Measurements from ENCODE around the gene VPS51. TPM values are rescaled to one million over a fixed set of nuclear protein-coding genes. Genes with fewer than 3 reads are reported as not detected.

VPS51 gene
- polyA plus RNA-seq, 4 donors = 111 to 159 (median 136) TPM

DNA sequence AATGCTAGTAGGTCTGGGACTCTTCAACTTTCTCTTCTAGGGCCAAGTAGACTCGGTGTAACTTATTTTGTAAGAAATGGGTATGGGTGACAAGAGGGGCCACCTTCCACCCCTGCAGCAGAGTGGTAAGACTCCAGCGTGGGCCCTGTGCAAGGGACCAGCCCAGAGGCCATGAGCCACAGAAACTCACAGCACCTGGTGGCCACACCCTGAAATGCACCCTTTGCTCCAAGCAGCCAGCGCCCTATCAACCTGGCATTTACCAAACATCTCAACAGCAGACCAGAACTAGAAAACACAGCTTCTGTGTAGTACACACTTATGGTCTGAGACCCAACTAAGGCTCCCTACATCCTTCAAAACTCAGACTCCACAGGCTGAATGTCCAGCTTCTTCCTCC lies 17.9 kb upstream of the VPS51 start:
- Histone ChIP-seq H3K27me3 (ENCODE audit: control insufficient read depth in 3 of 3, insufficient read depth in 3 of 3, low read length in 3 of 3) (no peaks in the 10 kb centered on the region), H3K27ac (ENCODE audit: low read depth in 1 of 3, low read length in 2 of 3) (peak overlapping the region in 2 of 3 donors; percentile 0 to 9), H3K36me3 (ENCODE audit: control insufficient read depth in 3 of 3, insufficient read depth in 2 of 3, low read depth in 1 of 3, low read length in 3 of 3) (peaks cover 0 to 23% (median 0%) of the 10 kb centered on the region in 3 donors), H3K4me3 (ENCODE audit: low read depth in 1 of 3, low read length in 3 of 3) (no peak overlapping the region), H3K9me3 (ENCODE audit: control insufficient read depth in 2 of 2, insufficient read depth in 1 of 2, low read depth in 1 of 2, low read length in 1 of 2) (no peaks in the 10 kb centered on the region), H3K4me1 (ENCODE audit: control insufficient read depth in 3 of 3, insufficient read depth in 2 of 3, low read depth in 1 of 3, low read length in 2 of 3) (peaks cover 0 to 15% (median 0%) of the 10 kb centered on the region in 3 donors)
- DNase-seq (peak; percentile 83 to 85), FAIRE-seq (no peak)
- 16 to 43% (median 19%) methylated on average over 3 of the region's 3 CpGs for WGBS, 3 donors

DNA sequence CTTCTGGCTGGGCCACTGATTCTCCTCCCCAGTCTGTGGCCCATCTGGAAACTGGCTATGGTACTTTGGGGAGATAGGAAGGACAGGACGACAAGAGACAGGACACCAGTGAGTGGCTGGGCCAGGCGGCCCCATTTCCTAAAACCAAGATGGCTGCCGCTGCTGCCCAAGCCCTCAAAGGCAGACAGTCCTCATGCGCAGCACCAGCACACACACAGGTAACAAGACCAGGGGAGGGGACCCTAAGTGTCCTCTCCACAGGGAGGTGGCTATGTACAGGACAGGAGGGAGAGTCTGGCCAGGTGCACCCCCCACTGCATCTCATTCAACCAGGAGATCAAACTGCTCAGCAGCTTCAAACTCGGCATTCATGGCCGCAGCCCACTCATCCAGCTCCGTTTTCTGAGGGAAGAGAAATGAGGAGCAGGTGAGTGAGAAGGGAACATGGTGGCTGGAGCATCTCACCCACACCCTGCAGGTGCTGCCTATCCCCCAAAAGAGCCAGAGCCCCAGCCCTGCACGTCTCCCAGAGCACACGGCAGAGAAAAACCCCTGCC lies 17.1 kb upstream of the VPS51 start:
- DNase-seq (no peak), FAIRE-seq (no peak)
- Histone ChIP-seq H3K27ac (ENCODE audit: low read depth in 1 of 3, low read length in 2 of 3) (peak overlapping the region in 2 of 3 donors; percentile 0 to 9), H3K36me3 (ENCODE audit: control insufficient read depth in 3 of 3, insufficient read depth in 2 of 3, low read depth in 1 of 3, low read length in 3 of 3) (peaks cover 0 to 23% (median 0%) of the 10 kb centered on the region in 3 donors), H3K27me3 (ENCODE audit: control insufficient read depth in 3 of 3, insufficient read depth in 3 of 3, low read length in 3 of 3) (no peaks in the 10 kb centered on the region), H3K9me3 (ENCODE audit: control insufficient read depth in 2 of 2, insufficient read depth in 1 of 2, low read depth in 1 of 2, low read length in 1 of 2) (no peaks in the 10 kb centered on the region), H3K4me3 (ENCODE audit: low read depth in 1 of 3, low read length in 3 of 3) (no peak overlapping the region), H3K4me1 (ENCODE audit: control insufficient read depth in 3 of 3, insufficient read depth in 2 of 3, low read depth in 1 of 3, low read length in 2 of 3) (peaks cover 0 to 20% (median 0%) of the 10 kb centered on the region in 3 donors)
- 84 to 93% (median 90%) methylated on average over 8 to 9 of the region's 9 CpGs for WGBS, 3 donors

DNA sequence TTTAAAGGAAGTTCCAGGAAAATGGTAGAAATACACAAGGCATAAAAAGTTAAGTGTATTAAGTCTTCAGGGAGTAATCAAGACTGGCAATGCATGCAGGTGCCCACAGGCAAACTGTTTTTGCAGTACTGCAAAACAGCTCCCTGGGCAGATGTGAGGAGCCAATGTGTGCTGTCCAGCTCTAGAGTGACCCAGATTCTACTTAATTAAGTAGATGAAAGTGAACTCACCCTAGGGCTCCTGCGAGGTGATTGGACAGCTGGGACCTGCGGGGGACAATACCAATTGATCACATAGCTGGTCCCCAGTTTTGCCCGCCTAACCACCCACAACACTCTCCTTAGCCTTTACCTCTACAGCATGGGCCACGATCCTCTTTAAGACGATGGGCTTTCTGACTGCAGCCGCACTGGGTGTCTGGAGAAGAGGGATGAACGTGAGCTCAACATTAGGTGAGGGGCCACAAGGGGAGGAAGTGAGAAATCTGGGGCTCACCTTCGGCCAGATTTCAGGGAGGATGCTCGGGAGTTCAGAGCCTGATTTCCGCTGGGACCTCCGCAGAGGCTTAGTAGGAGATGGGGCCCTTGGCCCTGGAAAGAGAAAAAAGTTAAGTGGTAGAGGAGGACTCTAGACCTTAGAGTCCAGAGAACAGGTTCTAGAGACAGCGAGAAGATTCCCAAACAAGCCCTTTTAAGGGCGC lies 12.7 kb upstream of the VPS51 start:
- no peaks in the 10 kb centered on the region for H3K27me3 ChIP-seq (ENCODE audit: control insufficient read depth in 3 of 3, insufficient read depth in 3 of 3, low read length in 3 of 3)
- peaks cover 4 to 49% (median 9%) of the 10 kb centered on the region in 3 donors for H3K36me3 ChIP-seq (ENCODE audit: control insufficient read depth in 3 of 3, insufficient read depth in 2 of 3, low read depth in 1 of 3, low read length in 3 of 3)
- peak overlapping the region; percentile 67 to 82 (median 68) for H3K4me3 ChIP-seq (ENCODE audit: low read depth in 1 of 3, low read length in 3 of 3)
- WGBS, 3 donors = 2 to 4% (median 2%) methylated on average over 13 of the region's 13 CpGs
- peaks cover 0 to 27% (median 2%) of the 10 kb centered on the region in 3 donors for H3K4me1 ChIP-seq (ENCODE audit: control insufficient read depth in 3 of 3, insufficient read depth in 2 of 3, low read depth in 1 of 3, low read length in 2 of 3)
- no peak for FAIRE-seq
- H3K27ac ChIP-seq (ENCODE audit: low read depth in 1 of 3, low read length in 2 of 3) = peak overlapping the region in 2 of 3 donors; percentile 62 to 92
- DNase-seq = no peak
- H3K9me3 ChIP-seq (ENCODE audit: control insufficient read depth in 2 of 2, insufficient read depth in 1 of 2, low read depth in 1 of 2, low read length in 1 of 2) = no peaks in the 10 kb centered on the region

DNA sequence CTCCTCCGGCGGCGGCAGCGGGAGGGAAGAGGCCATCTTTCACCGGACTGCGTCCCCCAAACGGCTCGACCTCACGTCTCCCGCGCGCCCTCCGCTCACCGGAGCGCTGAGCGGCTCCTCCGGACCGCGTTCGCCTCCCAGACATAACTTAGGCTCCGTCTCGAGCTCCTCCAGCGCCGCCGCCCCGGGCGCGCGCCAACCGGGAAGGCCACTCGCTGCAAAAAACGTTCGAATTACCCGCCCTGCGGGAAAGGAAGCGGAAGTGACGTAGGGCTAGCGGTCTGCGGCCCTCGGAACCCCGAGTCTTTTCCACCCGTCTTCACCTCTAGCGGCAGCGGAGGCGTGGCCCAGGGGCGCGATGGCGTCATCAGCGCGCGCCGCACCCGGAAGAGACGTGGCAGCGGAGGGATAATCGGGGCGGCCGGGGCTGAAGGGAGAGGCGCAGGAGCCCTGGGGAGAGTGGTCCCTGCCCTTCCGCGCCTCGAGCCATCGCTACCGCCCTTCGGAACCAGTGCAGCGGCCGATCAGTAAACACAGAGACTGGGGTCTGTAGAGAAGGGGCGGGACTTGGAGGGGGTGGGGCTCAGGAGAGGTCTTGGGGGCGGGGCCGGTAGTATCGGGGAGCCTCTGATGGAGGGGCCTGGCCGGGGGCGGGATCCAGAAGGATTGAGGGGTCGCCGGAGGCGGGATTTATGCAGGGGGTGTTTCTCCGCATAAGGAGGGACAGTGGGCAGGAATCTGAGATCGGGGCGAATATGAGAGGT lies 12.0 kb upstream of the VPS51 start, which contains the start of the genes CDCA5 and ZFPL1:
Gene CDCA5, minus strand, starts transcription at position 207 of the 764 bp plus-strand sequence. Its CDS starts 62 bp downstream, at position 145.
Gene ZFPL1, plus strand, starts transcription at position 389 of the 764 bp plus-strand sequence. CDS start 477 bp downstream, outside the sequence.
- Histone ChIP-seq H3K9me3 (ENCODE audit: control insufficient read depth in 2 of 2, insufficient read depth in 1 of 2, low read depth in 1 of 2, low read length in 1 of 2) (no peaks in the 10 kb centered on the region), H3K27me3 (ENCODE audit: control insufficient read depth in 3 of 3, insufficient read depth in 3 of 3, low read length in 3 of 3) (no peaks in the 10 kb centered on the region), H3K27ac (ENCODE audit: low read depth in 1 of 3, low read length in 2 of 3) (peak within 1 kb of the TSS; percentile 58 to 97 (median 92)), H3K4me1 (ENCODE audit: control insufficient read depth in 3 of 3, insufficient read depth in 2 of 3, low read depth in 1 of 3, low read length in 2 of 3) (peaks cover 0 to 22% (median 2%) of the 10 kb centered on the region in 3 donors), H3K36me3 (ENCODE audit: control insufficient read depth in 3 of 3, insufficient read depth in 2 of 3, low read depth in 1 of 3, low read length in 3 of 3) (peaks cover 7 to 53% (median 11%) of the 10 kb centered on the region in 3 donors), H3K4me3 (ENCODE audit: low read depth in 1 of 3, low read length in 3 of 3) (peak within 1 kb of the TSS; percentile 67 to 82 (median 68))
- FAIRE-seq (no peak), DNase-seq (peak; percentile 94 to 97)
- WGBS, 3 donors = 0% methylated on average over 66 to 79 of the region's 79 CpGs

DNA sequence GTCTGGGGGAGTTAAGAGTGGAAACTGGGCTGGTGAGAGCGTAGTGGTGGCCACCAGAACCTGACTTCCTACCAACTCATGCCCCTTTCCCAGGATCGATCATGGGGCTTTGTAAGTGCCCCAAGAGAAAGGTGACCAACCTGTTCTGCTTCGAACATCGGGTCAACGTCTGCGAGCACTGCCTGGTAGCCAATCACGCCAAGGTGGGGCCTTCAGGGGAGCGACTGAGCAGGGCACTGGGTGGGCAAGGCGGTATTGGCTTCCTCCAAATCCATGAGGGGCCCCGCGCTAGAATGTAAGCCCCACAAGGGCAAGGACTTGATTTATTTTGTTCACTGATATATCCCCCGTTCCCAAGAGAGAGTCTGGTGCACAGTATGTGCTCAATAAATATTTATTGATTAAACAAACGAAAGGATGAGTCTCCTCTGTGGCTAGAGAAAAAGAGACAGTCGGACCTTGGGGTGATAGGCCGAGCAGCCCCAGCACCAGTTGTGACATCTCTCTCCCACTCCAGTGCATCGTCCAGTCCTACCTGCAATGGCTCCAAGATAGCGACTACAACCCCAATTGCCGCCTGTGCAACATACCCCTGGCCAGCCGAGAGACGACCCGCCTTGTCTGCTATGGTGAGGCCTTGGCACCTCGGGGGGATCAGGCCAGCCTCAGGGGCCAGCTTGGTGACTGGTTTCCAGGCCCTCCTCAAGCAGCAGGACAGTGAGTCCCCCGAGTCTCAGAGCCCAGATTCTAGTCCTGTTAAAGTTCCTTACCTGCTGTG lies 11.2 kb upstream of the VPS51 start:
- no peaks in the 10 kb centered on the region for H3K27me3 ChIP-seq (ENCODE audit: control insufficient read depth in 3 of 3, insufficient read depth in 3 of 3, low read length in 3 of 3)
- FAIRE-seq = no peak

DNA sequence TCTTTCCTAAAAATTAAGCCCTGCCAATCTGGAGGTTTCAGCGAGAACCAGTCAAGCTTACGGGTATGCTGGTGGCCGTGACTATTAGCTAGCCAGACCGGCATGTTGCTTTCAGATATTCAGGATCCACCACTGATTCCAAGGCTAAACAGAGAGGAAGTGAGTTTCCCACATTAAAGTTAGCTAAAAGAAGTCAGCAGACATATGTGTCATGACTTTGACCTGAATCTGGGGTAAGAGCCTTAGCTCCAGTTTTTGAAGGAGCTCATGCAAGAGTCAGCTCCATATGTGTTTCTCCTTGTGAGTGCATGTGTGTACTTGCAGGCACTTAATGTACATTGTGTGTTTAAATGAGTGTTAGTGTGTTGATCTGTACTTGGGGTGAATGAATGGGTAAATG lies 10.6 kb upstream of the VPS51 start:
- no peak overlapping the region for H3K4me3 ChIP-seq (ENCODE audit: low read depth in 1 of 3, low read length in 3 of 3)
- no peak overlapping the region for H3K27ac ChIP-seq (ENCODE audit: low read depth in 1 of 3, low read length in 2 of 3)
- DNase-seq = no peak
- peaks cover 0 to 22% (median 2%) of the 10 kb centered on the region in 3 donors for H3K4me1 ChIP-seq (ENCODE audit: control insufficient read depth in 3 of 3, insufficient read depth in 2 of 3, low read depth in 1 of 3, low read length in 2 of 3)
- H3K36me3 ChIP-seq (ENCODE audit: control insufficient read depth in 3 of 3, insufficient read depth in 2 of 3, low read depth in 1 of 3, low read length in 3 of 3) = peaks cover 7 to 52% (median 11%) of the 10 kb centered on the region in 3 donors
- H3K27me3 ChIP-seq (ENCODE audit: control insufficient read depth in 3 of 3, insufficient read depth in 3 of 3, low read length in 3 of 3) = no peaks in the 10 kb centered on the region
- no peaks in the 10 kb centered on the region for H3K9me3 ChIP-seq (ENCODE audit: control insufficient read depth in 2 of 2, insufficient read depth in 1 of 2, low read depth in 1 of 2, low read length in 1 of 2)
- FAIRE-seq = no peak
- WGBS, 3 donors = 90 to 94% (median 93%) methylated on average over 4 of the region's 4 CpGs

More for the DNA sequence above, 11.2 kb upstream of the VPS51 start:
- Histone ChIP-seq H3K27ac (ENCODE audit: low read depth in 1 of 3, low read length in 2 of 3) (peak overlapping the region; percentile 58 to 97 (median 92)), H3K4me1 (ENCODE audit: control insufficient read depth in 3 of 3, insufficient read depth in 2 of 3, low read depth in 1 of 3, low read length in 2 of 3) (peaks cover 0 to 22% (median 2%) of the 10 kb centered on the region in 3 donors), H3K36me3 (ENCODE audit: control insufficient read depth in 3 of 3, insufficient read depth in 2 of 3, low read depth in 1 of 3, low read length in 3 of 3) (peaks cover 7 to 54% (median 11%) of the 10 kb centered on the region in 3 donors), H3K4me3 (ENCODE audit: low read depth in 1 of 3, low read length in 3 of 3) (peak overlapping the region; percentile 67 to 82 (median 68)), H3K9me3 (ENCODE audit: control insufficient read depth in 2 of 2, insufficient read depth in 1 of 2, low read depth in 1 of 2, low read length in 1 of 2) (no peaks in the 10 kb centered on the region)
- DNase-seq = no peak
- WGBS, 3 donors = 38 to 43% (median 39%) methylated on average over 23 of the region's 23 CpGs

DNA sequence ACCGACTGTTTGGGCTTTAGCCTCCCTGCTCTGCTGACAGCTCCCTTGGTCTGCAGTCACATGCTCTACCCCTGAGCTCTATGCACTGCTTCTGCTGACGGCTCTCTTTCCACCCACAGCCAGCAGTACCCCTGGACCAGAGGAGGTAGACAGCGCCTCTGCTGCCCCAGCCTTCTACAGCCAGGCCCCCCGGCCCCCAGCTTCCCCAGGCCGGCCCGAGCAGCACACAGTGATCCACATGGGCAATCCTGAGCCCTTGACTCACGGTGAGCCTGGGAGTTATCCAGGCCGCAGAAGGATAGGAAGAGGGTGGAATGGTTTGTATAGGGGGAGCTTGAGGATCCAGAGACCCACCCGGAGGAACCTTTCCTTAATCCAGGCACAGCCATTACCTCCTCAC lies 9.2 kb upstream of the VPS51 start:
- peaks cover 0 to 22% (median 2%) of the 10 kb centered on the region in 3 donors for H3K4me1 ChIP-seq (ENCODE audit: control insufficient read depth in 3 of 3, insufficient read depth in 2 of 3, low read depth in 1 of 3, low read length in 2 of 3)
- FAIRE-seq (no peak), DNase-seq (no peak)
- H3K27ac ChIP-seq (ENCODE audit: low read depth in 1 of 3, low read length in 2 of 3) = no peak overlapping the region
- H3K36me3 ChIP-seq (ENCODE audit: control insufficient read depth in 3 of 3, insufficient read depth in 2 of 3, low read depth in 1 of 3, low read length in 3 of 3) = peaks cover 7 to 51% (median 11%) of the 10 kb centered on the region in 3 donors
- no peak overlapping the region for H3K4me3 ChIP-seq (ENCODE audit: low read depth in 1 of 3, low read length in 3 of 3)
- H3K9me3 ChIP-seq (ENCODE audit: control insufficient read depth in 2 of 2, insufficient read depth in 1 of 2, low read depth in 1 of 2, low read length in 1 of 2) = no peaks in the 10 kb centered on the region
- WGBS, 3 donors = 93 to 97% (median 95%) methylated on average over 9 of the region's 9 CpGs
- no peaks in the 10 kb centered on the region for H3K27me3 ChIP-seq (ENCODE audit: control insufficient read depth in 3 of 3, insufficient read depth in 3 of 3, low read length in 3 of 3)
